Loucy (cell line): ENCODE measurements around the gene COMMD1.
A peak's percentile ranks its signal among the peaks of the same experiment; 100 is the strongest.
"Not testable (repeated sequence)": the region's sequence is repeated elsewhere in the genome, so short reads cannot be mapped to it uniquely, and the experiment has no call there.

Source experiments
- H2AFZ ChIP-seq: fragments of 200-600 bp; sonication (generic); 2 replicates; pipeline ENCODE4 v1.6.0; 2016; ENCODE audit warnings: antibody characterized with exemption, mild to moderate bottlenecking, low read length, moderate library complexity
- H3F3A ChIP-seq: fragments of 200-600 bp; 2 replicates; pipeline ENCODE4 v1.6.0; 2016; ENCODE audit warnings: antibody characterized with exemption, low read depth, mild to moderate bottlenecking
- H3K27me3 ChIP-seq: fragments of 200-600 bp; sonication (generic); 2 replicates; pipeline ENCODE4 v1.6.1; 2014; ENCODE audit warnings: low read length, mild to moderate bottlenecking; ENCODE audit not compliant: insufficient read depth, poor library complexity, severe bottlenecking
- H3K36me3 ChIP-seq: fragments of 200-600 bp; sonication (generic); 2 replicates; pipeline ENCODE4 v1.6.1; 2016; ENCODE audit warnings: low read length; ENCODE audit not compliant: insufficient read depth
- H3K4me1 ChIP-seq: fragments of 200-600 bp; sonication (generic); 2 replicates; pipeline ENCODE4 v1.5.1; 2014; ENCODE audit warnings: low read length, mild to moderate bottlenecking; ENCODE audit not compliant: insufficient read depth, poor library complexity, severe bottlenecking
- H3K4me2 ChIP-seq: fragments of 200-600 bp; sonication (generic); 2 replicates; pipeline ENCODE4 v1.6.0; 2014; ENCODE audit warnings: antibody characterized with exemption, low read length, low read depth, mild to moderate bottlenecking; ENCODE audit not compliant: poor library complexity, severe bottlenecking
- H3K4me3 ChIP-seq: fragments of 200-600 bp; sonication (generic); 2 replicates; pipeline ENCODE4 v1.5.1; 2014; ENCODE audit warnings: low read length, mild to moderate bottlenecking, mixed read lengths; ENCODE audit not compliant: poor library complexity, severe bottlenecking
- H3K79me2 ChIP-seq: fragments of 200-600 bp; sonication (generic); 2 replicates; pipeline ENCODE4 v1.6.1; 2014; ENCODE audit warnings: low read length; ENCODE audit not compliant: insufficient read depth
- H3K9ac ChIP-seq: fragments of 200-600 bp; sonication (generic); 2 replicates; pipeline ENCODE4 v1.6.0; 2014; ENCODE audit warnings: mild to moderate bottlenecking, low read depth, low read length, moderate library complexity; ENCODE audit not compliant: poor library complexity, severe bottlenecking
- H3K9me2 ChIP-seq: fragments of 200-600 bp; sonication (generic); replicated peaks from 2 replicates; pipeline ENCODE4 v1.6.1; 2016; ENCODE audit warnings: low read depth, low read length, mixed read lengths
- H3K9me3 ChIP-seq: fragments of 200-600 bp; sonication (generic); 2 replicates; pipeline ENCODE4 v1.6.1; 2014; ENCODE audit warnings: mild to moderate bottlenecking, antibody characterized with exemption, low read length, low read depth; ENCODE audit not compliant: insufficient read depth
- H4K20me1 ChIP-seq: fragments of 200-600 bp; sonication (generic); 2 replicates; pipeline ENCODE4 v1.6.0; 2014; ENCODE audit warnings: antibody characterized with exemption, low read length, mild to moderate bottlenecking; ENCODE audit not compliant: insufficient read depth, poor library complexity, severe bottlenecking
- CTCF ChIP-seq: fragments of 200-600 bp; sonication (generic); conservative IDR thresholded peaks from 2 replicates; pipeline ENCODE4 v1.5.1; 2014; ENCODE audit warnings: mild to moderate bottlenecking, antibody characterized with exemption, low read length
- EZH2phosphoT487 ChIP-seq: fragments of 200-600 bp; IDR thresholded peaks from 2 replicates; pipeline ENCODE4 v1.6.1; 2018; ENCODE audit warnings: antibody characterized with exemption, mild to moderate bottlenecking, moderate library complexity, borderline replicate concordance

Gene COMMD1

GRCh38 chr2:61876400-61876799 lies 29.1 kb upstream of the COMMD1 start:
- Histone ChIP-seq H2AFZ (no peak overlapping the region), H3K9me2 (no peaks in the 10 kb centered on the region), H3K9ac (no peak overlapping the region), H3K27me3 (no peaks in the 10 kb centered on the region), H3F3A (no peaks in the 10 kb centered on the region; the same call in 1 of the 2 replicates), H3K4me3 (no peak overlapping the region), H3K4me2 (no peak overlapping the region), H3K4me1 (peaks cover 4% of the 10 kb centered on the region), H3K36me3 (peaks cover 94% of the 10 kb centered on the region), H3K79me2 (peaks cover 19% of the 10 kb centered on the region), H3K9me3 (no peaks in the 10 kb centered on the region), H4K20me1 (peaks cover 40% of the 10 kb centered on the region)
- TF ChIP-seq CTCF, result no peak
- TF ChIP-seq EZH2phosphoT487, result no peak

- peaks cover 43% of the 10 kb centered on the region for H4K20me1 ChIP-seq
- H2AFZ ChIP-seq, result no peak overlapping the region
- no peaks in the 10 kb centered on the region for H3K27me3 ChIP-seq
- H3K79me2 ChIP-seq, result peaks cover 29% of the 10 kb centered on the region
- no peak overlapping the region for H3K9ac ChIP-seq
- no peaks in the 10 kb centered on the region; the same call in 1 of the 2 replicates for H3F3A ChIP-seq
- peaks cover 95% of the 10 kb centered on the region for H3K36me3 ChIP-seq
- TF ChIP-seq EZH2phosphoT487, result no peak
- no peak for TF ChIP-seq CTCF
- peak overlapping the region; percentile 32 for H3K4me2 ChIP-seq
- no peaks in the 10 kb centered on the region for H3K9me3 ChIP-seq
- H3K4me3 ChIP-seq, result no peak overlapping the region
- no peaks in the 10 kb centered on the region for H3K9me2 ChIP-seq
- H3K4me1 ChIP-seq, result peaks cover 4% of the 10 kb centered on the region
Measured at GRCh38 chr2:61877571-61878245, 27.8 kb upstream of the COMMD1 start.

GRCh38 chr2:61878761-61879160 lies 26.7 kb upstream of the COMMD1 start:
- H3K4me2 ChIP-seq, result peak overlapping the region; percentile 32
- H3K36me3 ChIP-seq, result peaks cover 96% of the 10 kb centered on the region
- H3K9me2 ChIP-seq, result no peaks in the 10 kb centered on the region
- H3K79me2 ChIP-seq, result peaks cover 39% of the 10 kb centered on the region
- no peak overlapping the region for H3K4me3 ChIP-seq
- peaks cover 4% of the 10 kb centered on the region for H3K4me1 ChIP-seq
- H3F3A ChIP-seq, result no peaks in the 10 kb centered on the region; the same call in 1 of the 2 replicates
- H2AFZ ChIP-seq, result no peak overlapping the region
- no peak overlapping the region for H3K9ac ChIP-seq
- no peak for TF ChIP-seq EZH2phosphoT487
- TF ChIP-seq CTCF, result no peak
- H4K20me1 ChIP-seq, result peaks cover 51% of the 10 kb centered on the region
- no peaks in the 10 kb centered on the region for H3K9me3 ChIP-seq
- no peaks in the 10 kb centered on the region for H3K27me3 ChIP-seq

- H3K4me2 ChIP-seq, H3K4me3 ChIP-seq, H2AFZ ChIP-seq, H3K27me3 ChIP-seq, H3K9me2 ChIP-seq, H3F3A ChIP-seq, H3K9ac ChIP-seq, H3K4me1 ChIP-seq, H3K9me3 ChIP-seq: not testable (repeated sequence)
- H3K36me3 ChIP-seq, result peaks cover 95% of the 10 kb centered on the region
- peaks cover 53% of the 10 kb centered on the region for H4K20me1 ChIP-seq
- peaks cover 45% of the 10 kb centered on the region for H3K79me2 ChIP-seq
Measured at GRCh38 chr2:61879351-61879750, 26.1 kb upstream of the COMMD1 start.
